ENCODE data around the gene PKP1. TPM values are rescaled to one million over a fixed set of nuclear protein-coding genes. Genes with fewer than 3 reads are reported as not detected.

PKP1 gene
- total RNA-seq (2022; extraction: Qiagen RNA extraction): 0.02 to 0.08 TPM (median 0.05 TPM) in 3 of 5 replicates, not detected in the others

GRCh38 chr1:201282931-201283829, at the start of gene PKP1:
PKP1 (plus strand) TSS chr1:201283506; CDS start chr1:201283703, 197 bp downstream.

GRCh38 chr1:201377611-201378092, 94.3 kb downstream of the PKP1 start, which contains the start of gene TNNT2:
TNNT2 (minus strand) TSS chr1:201377680; CDS start chr1:201373254, 4,426 bp downstream.

Other genes with a start within 250 kb of the PKP1 start
- not detected in 5 replicates for gene CACNA1S, start 171.1 kb upstream of the PKP1 start, total RNA-seq (2022; extraction: Qiagen RNA extraction)
- gene ASCL5, start 156.3 kb upstream of the PKP1 start, total RNA-seq (2022; extraction: Qiagen RNA extraction): 0.09 to 0.13 TPM (median 0.10 TPM) in 3 of 5 replicates, not detected in the others
- gene TMEM9, start 129.0 kb upstream of the PKP1 start, total RNA-seq (2022; extraction: Qiagen RNA extraction): 77.1 to 91.6 TPM (median 86.5 TPM) in 5 replicates
- gene IGFN1, start 92.7 kb upstream of the PKP1 start, total RNA-seq (2022; extraction: Qiagen RNA extraction): 0.41 to 0.71 TPM (median 0.56 TPM) in 5 replicates
- 0.39 TPM in 1 of 5 replicates, not detected in the others for gene TNNT2, start 94.2 kb downstream of the PKP1 start, total RNA-seq (2022; extraction: Qiagen RNA extraction)
- gene LAD1, start 115.8 kb downstream of the PKP1 start, total RNA-seq (2022; extraction: Qiagen RNA extraction): 0.69 to 1.4 TPM (median 1.0 TPM) in 5 replicates
- gene TNNI1, start 138.2 kb downstream of the PKP1 start, total RNA-seq (2022; extraction: Qiagen RNA extraction): not detected in 5 replicates
- gene PHLDA3, start 185.7 kb downstream of the PKP1 start, total RNA-seq (2022; extraction: Qiagen RNA extraction): 91.1 to 175 TPM (median 155 TPM) in 5 replicates
- gene CSRP1, start 223.6 kb downstream of the PKP1 start, total RNA-seq (2022; extraction: Qiagen RNA extraction): 376 to 565 TPM (median 395 TPM) in 5 replicates

Measured in A549 treated with Mapracorat at 1 μM for 4 hours (cell line).